ENCODE results near the gene CPNE1. TPM values are rescaled to one million over a fixed set of nuclear protein-coding genes. Genes with fewer than 3 reads are reported as not detected.
"Not testable (repeated sequence)": the region's sequence is repeated elsewhere in the genome, so short reads cannot be mapped to it uniquely, and the experiment has no call there.

The CPNE1 gene
- total RNA-seq, 1 experiment from 2014 or later = 333 TPM

DNA sequence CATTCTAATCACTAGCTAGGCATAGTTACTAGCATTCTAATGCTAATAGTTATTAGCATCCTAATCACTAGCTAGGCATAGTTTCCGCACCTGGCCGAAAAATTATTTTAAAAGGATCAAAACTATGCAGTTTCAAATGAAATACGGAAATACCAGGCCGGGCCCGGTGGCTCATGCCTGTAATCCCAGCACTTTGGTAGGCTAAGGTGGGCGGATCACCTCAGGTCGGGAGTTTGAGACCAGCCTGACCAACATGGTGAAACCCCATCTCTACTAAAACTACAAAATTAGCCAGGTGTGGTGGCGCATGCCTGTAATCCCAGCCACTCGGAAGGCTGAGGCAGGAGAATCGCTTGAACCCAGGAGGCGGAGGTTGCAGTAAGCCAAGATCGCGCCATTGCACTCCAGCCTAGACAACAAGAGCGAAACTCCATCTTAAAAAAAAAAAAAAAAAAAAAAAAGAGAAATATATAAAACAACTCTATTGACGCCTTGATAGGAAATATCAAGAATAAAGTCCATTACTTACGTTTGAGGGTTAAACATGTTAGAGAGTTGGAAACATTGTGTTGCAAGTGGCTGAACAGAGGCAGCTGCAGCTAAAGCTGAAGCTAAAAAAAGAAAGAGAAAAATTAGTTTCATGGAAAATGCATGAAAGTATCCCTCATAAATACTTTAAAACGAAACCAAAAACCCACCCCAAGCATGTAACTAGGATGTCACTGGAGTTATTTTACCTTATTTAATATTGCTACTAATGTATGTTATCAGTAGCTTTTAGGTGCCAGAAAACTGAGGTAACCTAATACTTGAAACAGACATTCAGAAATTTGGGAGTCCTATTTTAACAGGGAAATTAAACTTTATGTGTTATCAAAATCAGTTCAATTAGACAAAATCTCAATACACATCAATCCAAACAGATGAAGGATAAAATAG lies 42.2 kb upstream of the CPNE1 start:
- ChIA-PET POLR2A (interaction anchor here (1.1 kb wide), 1 partner anchor 36 kb away, joined by 4 read pairs; the partner anchor contains the start of gene RBM39), CTCF (interaction anchor here (1.3 to 1.5 kb wide), 2 partner anchors 88 to 241 kb away, joined by 3 read pairs; no protein-coding TSS in a partner anchor)
- H3K27ac ChIP-seq (ENCODE audit: low read depth, low read length); H3K9me3 ChIP-seq (ENCODE audit: control insufficient read depth in 1 of 2, insufficient read depth in 1 of 2, low read depth in 1 of 2, low read length in 2 of 2); DNase-seq (ENCODE audit: low read depth, low spot score); intact Hi-C loops (cut with micrococcal nuclease); H3K9me2 ChIP-seq (ENCODE audit: insufficient read depth); BruUV-seq (replicated peaks); H3K4me2 ChIP-seq (ENCODE audit: low read length); H3K4me3 ChIP-seq (replicated peaks in 1 of 2; ENCODE audit: low read depth in 1 of 2, low read length in 2 of 2); H3K9ac ChIP-seq (ENCODE audit: low read length); H2AFZ ChIP-seq (ENCODE audit: low read depth, low read length, poor library complexity, severe bottlenecking); ATAC-seq; H3K27me3 ChIP-seq (ENCODE audit: insufficient read depth, low read length); RAD21 ChIA-PET (ENCODE audit: low non-redundant PET in 1 of 2, low total read pairs in 2 of 2, uncharacterized antibody in 2 of 2, unreplicated experiment in 2 of 2); H3K4me1 ChIP-seq (ENCODE audit: control insufficient read depth in 1 of 2, insufficient read depth in 2 of 2, low read length in 2 of 2): not testable (repeated sequence)
- peaks cover 76 to 85% of the 10 kb centered on the region in 2 experiments for H3K36me3 ChIP-seq (ENCODE audit: control insufficient read depth in 1 of 2, insufficient read depth in 2 of 2, low read length in 2 of 2)
- peaks cover 89% of the 10 kb centered on the region for H3K79me2 ChIP-seq (ENCODE audit: insufficient read depth, low read length)
- H4K20me1 ChIP-seq (ENCODE audit: insufficient read depth) = peaks cover 63% of the 10 kb centered on the region

DNA sequence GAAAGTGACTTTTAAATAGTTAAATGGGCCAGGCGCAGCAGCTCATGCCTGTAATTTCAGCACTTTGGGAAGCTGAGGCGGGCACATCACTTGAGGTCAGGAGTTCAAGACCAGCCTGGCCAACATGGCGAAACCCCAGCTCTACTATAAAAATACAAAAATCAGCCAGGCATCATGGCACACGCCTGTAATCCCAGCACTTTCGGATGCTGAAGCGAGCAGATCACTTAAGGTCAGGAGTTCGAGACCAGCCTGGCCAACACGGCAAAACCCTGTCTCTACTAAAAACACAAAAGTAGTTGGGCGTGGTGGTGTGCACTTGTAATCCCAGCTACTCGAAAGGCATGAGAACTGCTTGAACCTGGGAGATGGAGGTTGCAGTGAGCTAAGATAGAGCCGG lies 41.2 kb upstream of the CPNE1 start:
- H3K9ac ChIP-seq (ENCODE audit: low read length); RAD21 ChIA-PET (ENCODE audit: low non-redundant PET in 1 of 2, low total read pairs in 2 of 2, uncharacterized antibody in 2 of 2, unreplicated experiment in 2 of 2); H3K27ac ChIP-seq (ENCODE audit: low read depth, low read length); ATAC-seq; POLR2A ChIA-PET; H3K4me1 ChIP-seq (ENCODE audit: control insufficient read depth in 1 of 2, insufficient read depth in 2 of 2, low read length in 2 of 2); H3K4me2 ChIP-seq (ENCODE audit: low read length); H3K9me3 ChIP-seq (ENCODE audit: control insufficient read depth in 1 of 2, insufficient read depth in 1 of 2, low read depth in 1 of 2, low read length in 2 of 2); H3K9me2 ChIP-seq (ENCODE audit: insufficient read depth); intact Hi-C loops (cut with micrococcal nuclease); BruUV-seq (replicated peaks); H2AFZ ChIP-seq (ENCODE audit: low read depth, low read length, poor library complexity, severe bottlenecking); H3K4me3 ChIP-seq (replicated peaks in 1 of 2; ENCODE audit: low read depth in 1 of 2, low read length in 2 of 2); H3K27me3 ChIP-seq (ENCODE audit: insufficient read depth, low read length); DNase-seq (ENCODE audit: low read depth, low spot score): not testable (repeated sequence)
- H4K20me1 ChIP-seq (ENCODE audit: insufficient read depth) = peaks cover 54% of the 10 kb centered on the region
- peaks cover 81% of the 10 kb centered on the region for H3K79me2 ChIP-seq (ENCODE audit: insufficient read depth, low read length)
- CTCF ChIA-PET = interaction anchor here (1.3 kb wide), 1 partner anchor 87 kb away, joined by 3 read pairs; no protein-coding TSS in a partner anchor
- peaks cover 67 to 75% of the 10 kb centered on the region in 2 experiments for H3K36me3 ChIP-seq (ENCODE audit: control insufficient read depth in 1 of 2, insufficient read depth in 2 of 2, low read length in 2 of 2)

Data from HCT116 (cell line).